ENCODE data around the gene CTIF. TPM values are rescaled to one million over a fixed set of nuclear protein-coding genes. Genes with fewer than 3 reads are reported as not detected.
A peak's percentile ranks its signal among the peaks of the same experiment; 100 is the strongest.

CTIF gene
- total RNA-seq, 1 donor from 2014 or later = 48.5 TPM

DNA sequence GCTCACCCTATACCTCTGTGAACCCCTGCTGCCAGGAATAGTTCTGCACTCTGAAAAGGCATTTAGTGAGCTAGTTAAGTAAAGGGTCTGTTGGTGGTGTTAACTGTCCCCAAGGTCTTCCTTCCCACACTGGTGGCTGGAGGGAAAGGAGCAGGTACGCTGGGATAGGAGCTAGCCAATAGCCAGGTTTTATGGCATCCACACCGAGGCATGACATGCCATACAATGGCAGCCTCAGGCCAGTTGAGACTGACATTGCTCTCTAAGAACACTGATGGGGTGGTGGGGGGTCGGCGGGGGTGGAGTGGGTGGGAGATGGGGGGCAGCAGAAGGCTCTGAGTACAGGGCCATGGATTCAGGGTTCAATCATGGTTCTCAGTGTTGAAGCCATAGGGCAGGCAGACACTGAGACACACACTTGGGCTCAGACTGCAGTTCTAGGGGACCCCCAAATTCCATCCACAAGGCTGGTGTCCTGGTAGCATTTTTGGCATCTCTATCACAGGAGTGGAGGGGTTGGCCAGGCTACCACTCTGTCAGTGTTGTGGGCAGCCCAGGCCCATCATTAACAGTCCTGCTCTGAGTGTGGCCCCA, 136.0 kb downstream of the CTIF start:
- peaks cover 13% of the 10 kb centered on the region for H3K36me3 Mint-ChIP-seq
- peaks cover 14% of the 10 kb centered on the region for H3K4me1 Mint-ChIP-seq (ENCODE audit: unreplicated experiment)
- TF ChIP-seq, protein P1, sequence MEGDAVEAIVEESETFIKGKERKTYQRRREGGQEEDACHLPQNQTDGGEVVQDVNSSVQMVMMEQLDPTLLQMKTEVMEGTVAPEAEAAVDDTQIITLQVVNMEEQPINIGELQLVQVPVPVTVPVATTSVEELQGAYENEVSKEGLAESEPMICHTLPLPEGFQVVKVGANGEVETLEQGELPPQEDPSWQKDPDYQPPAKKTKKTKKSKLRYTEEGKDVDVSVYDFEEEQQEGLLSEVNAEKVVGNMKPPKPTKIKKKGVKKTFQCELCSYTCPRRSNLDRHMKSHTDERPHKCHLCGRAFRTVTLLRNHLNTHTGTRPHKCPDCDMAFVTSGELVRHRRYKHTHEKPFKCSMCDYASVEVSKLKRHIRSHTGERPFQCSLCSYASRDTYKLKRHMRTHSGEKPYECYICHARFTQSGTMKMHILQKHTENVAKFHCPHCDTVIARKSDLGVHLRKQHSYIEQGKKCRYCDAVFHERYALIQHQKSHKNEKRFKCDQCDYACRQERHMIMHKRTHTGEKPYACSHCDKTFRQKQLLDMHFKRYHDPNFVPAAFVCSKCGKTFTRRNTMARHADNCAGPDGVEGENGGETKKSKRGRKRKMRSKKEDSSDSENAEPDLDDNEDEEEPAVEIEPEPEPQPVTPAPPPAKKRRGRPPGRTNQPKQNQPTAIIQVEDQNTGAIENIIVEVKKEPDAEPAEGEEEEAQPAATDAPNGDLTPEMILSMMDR (conservative IDR thresholded peaks at IDR 0.05) = no peak
- no peaks in the 10 kb centered on the region for H3K27me3 Mint-ChIP-seq
- no peak overlapping the region for H3K4me3 Mint-ChIP-seq
- DNase-seq (ENCODE audit: extremely low spot score, unreplicated experiment) = no peak
- no peak overlapping the region for H3K27ac Mint-ChIP-seq
- peaks cover 4% of the 10 kb centered on the region for H3K9me3 Mint-ChIP-seq

DNA sequence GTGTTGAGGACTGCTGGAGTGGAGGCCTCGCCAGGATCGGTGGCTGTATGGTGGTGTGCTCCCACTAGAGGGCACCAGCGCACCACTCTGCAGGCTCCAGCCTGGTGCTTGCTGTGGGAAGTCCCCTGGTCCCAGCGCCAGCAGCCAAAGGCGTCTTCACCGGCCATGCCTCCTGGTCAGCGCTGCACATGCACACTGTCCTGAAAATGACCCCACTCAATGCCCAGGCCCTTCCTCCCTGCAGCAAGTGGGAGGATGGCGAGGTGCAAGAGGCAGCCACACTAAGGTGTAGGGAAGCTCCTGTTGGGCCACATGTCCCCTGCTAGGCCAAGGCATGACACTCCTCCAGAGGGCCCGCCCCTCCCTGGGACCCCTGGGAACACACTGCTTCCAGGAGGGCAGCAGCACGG, 136.5 kb downstream of the CTIF start:
- H3K4me3 Mint-ChIP-seq = no peak overlapping the region
- peak; percentile 90 for DNase-seq (ENCODE audit: extremely low spot score, unreplicated experiment)
- peaks cover 14% of the 10 kb centered on the region for H3K4me1 Mint-ChIP-seq (ENCODE audit: unreplicated experiment)
- H3K27ac Mint-ChIP-seq = no peak overlapping the region
- H3K36me3 Mint-ChIP-seq = peaks cover 13% of the 10 kb centered on the region
- TF ChIP-seq, protein P1 (conservative IDR thresholded peaks at IDR 0.05) = peak; percentile 94
- no peaks in the 10 kb centered on the region for H3K27me3 Mint-ChIP-seq
- peaks cover 4% of the 10 kb centered on the region for H3K9me3 Mint-ChIP-seq

DNA sequence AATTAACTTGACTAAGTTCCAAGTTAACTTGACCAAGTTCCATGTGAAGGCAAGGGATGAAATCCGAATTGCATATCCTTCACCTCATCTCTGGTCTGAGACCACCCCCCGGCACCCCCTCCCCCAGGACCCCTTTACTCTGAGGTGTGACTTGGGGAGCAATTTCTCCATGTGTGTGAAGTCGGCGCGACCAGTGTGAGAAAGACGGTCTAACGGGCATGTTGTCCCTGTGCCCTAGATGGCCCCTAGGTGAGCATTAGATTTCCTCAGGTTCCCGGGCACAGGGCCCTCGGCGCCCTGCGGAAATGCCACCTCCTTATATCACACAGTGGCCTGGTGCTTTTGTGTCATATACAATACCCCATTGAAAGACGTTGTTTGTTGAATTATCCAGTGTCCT, 137.1 kb downstream of the CTIF start:
- no peak for DNase-seq (ENCODE audit: extremely low spot score, unreplicated experiment)
- H3K4me1 Mint-ChIP-seq (ENCODE audit: unreplicated experiment) = peaks cover 14% of the 10 kb centered on the region
- no peaks in the 10 kb centered on the region for H3K27me3 Mint-ChIP-seq
- no peak overlapping the region for H3K27ac Mint-ChIP-seq
- peaks cover 9% of the 10 kb centered on the region for H3K36me3 Mint-ChIP-seq
- TF ChIP-seq, protein P1 (conservative IDR thresholded peaks at IDR 0.05) = no peak
- no peak overlapping the region for H3K4me3 Mint-ChIP-seq
- H3K9me3 Mint-ChIP-seq = peaks cover 4% of the 10 kb centered on the region

DNA sequence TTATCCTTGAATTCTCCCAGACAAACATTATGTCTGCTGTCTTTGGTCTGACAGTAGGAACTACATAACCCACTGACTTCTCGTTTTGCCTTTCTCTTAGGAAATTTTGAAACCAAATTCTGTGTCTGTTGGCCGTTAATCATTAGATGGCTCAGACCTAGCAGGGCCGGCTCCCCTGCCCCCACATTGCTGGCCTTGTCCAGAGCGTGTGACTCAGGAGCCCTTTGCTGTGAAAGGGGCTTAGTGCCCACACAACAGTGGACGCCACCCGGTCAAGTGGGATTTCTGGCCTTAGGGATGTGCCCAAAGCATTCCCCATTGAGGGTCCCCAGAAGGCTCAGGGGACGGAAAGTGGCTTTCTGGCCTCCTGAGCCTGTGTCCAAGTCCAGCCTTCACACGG, 137.5 kb downstream of the CTIF start:
- TF ChIP-seq, protein P1 (conservative IDR thresholded peaks at IDR 0.05) = no peak
- Mint-ChIP-seq H3K27ac (no peak overlapping the region), H3K9me3 (peaks cover 3% of the 10 kb centered on the region), H3K36me3 (peaks cover 5% of the 10 kb centered on the region), H3K4me1 (ENCODE audit: unreplicated experiment) (peaks cover 14% of the 10 kb centered on the region), H3K27me3 (no peaks in the 10 kb centered on the region), H3K4me3 (no peak overlapping the region)
- no peak for DNase-seq (ENCODE audit: extremely low spot score, unreplicated experiment)

DNA sequence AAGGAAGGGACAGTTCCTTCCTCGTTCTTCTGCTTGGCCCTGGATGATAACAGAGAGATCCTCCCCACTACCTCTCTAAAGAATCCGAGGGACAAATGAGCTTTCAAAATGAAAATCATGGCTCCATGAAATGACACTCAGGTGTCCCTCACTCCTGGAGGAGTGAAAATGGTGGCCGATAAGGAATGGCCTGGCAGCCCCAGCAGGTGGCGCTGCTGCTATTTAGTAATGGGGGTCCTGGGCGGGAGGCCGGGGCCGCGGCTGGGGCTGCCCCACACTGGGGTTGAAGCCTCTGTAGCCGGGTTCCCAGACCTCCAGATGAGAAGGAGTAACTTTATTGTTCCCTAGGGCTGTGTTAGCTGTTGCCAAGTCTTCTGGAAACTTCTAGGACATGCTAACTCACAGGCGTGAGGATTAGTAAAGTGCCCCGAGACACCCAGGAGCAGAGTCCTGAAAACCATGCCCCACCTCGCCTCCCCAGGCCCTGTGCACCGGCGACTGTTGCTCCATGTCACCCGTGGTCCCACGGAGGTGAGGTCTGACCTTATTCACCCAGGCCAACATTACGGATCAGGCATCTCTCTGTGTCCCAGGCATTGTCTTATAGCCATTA, 138.0 kb downstream of the CTIF start:
- Mint-ChIP-seq H3K9me3 (no peaks in the 10 kb centered on the region), H3K27me3 (no peaks in the 10 kb centered on the region), H3K27ac (no peak overlapping the region), H3K36me3 (no peaks in the 10 kb centered on the region), H3K4me1 (ENCODE audit: unreplicated experiment) (peaks cover 14% of the 10 kb centered on the region), H3K4me3 (no peak overlapping the region)
- DNase-seq (ENCODE audit: extremely low spot score, unreplicated experiment) = no peak
- TF ChIP-seq, protein P1 (conservative IDR thresholded peaks at IDR 0.05) = peak; percentile 95
